NCI-H2107 treated with DMSO at 0.1 percent for 48 hours (cell line): Measurements from ENCODE around the gene BIN1.

Source experiments
- DNase-seq: peaks from one replicate; lab custom pipeline; 2025; ENCODE audit not compliant: unreplicated experiment; lab: John Stamatoyannopoulos, UW

BIN1 gene

GRCh38 chr2:127048969-127049897, 57.7 kb downstream of the BIN1 start:
- no peak for DNase-seq

- DNase-seq = no peak
These were observed 58.4 kb downstream of the BIN1 start for GRCh38 chr2:127048618-127048935.

- DNase-seq = no peak
These were observed 59.0 kb downstream of the BIN1 start for GRCh38 chr2:127047716-127048617.

- no peak for DNase-seq
These were observed 59.9 kb downstream of the BIN1 start for GRCh38 chr2:127047054-127047453.

GRCh38 chr2:127046579-127046978, 60.4 kb downstream of the BIN1 start:
- no peak for DNase-seq

GRCh38 chr2:127045792-127046501, 61.0 kb downstream of the BIN1 start:
- no peak for DNase-seq

- DNase-seq = no peak
These were observed 61.8 kb downstream of the BIN1 start for GRCh38 chr2:127044977-127045661.

GRCh38 chr2:127044165-127044718, 62.7 kb downstream of the BIN1 start:
- no peak for DNase-seq

GRCh38 chr2:127043367-127044164, 63.4 kb downstream of the BIN1 start:
- no peak for DNase-seq

- no peak for DNase-seq
These were observed 65.5 kb downstream of the BIN1 start for GRCh38 chr2:127041259-127041970.

GRCh38 chr2:127040169-127040568, 66.8 kb downstream of the BIN1 start:
- no peak for DNase-seq

GRCh38 chr2:127039387-127040031, 67.4 kb downstream of the BIN1 start:
- no peak for DNase-seq

- DNase-seq = no peak
These were observed 69.5 kb downstream of the BIN1 start for GRCh38 chr2:127037476-127037875.

- no peak for DNase-seq
These were observed 71.9 kb downstream of the BIN1 start for GRCh38 chr2:127034883-127035611.

- no peak for DNase-seq
These were observed 72.9 kb downstream of the BIN1 start for GRCh38 chr2:127034051-127034450.

- no peak for DNase-seq
These were observed 74.3 kb downstream of the BIN1 start for GRCh38 chr2:127032621-127033020.

- DNase-seq = no peak
These were observed 77.5 kb downstream of the BIN1 start for GRCh38 chr2:127029350-127030051.
